ENCODE results near the gene GJD2.

GRCh38 chr15:34739346-34739745, 15.5 kb downstream of the GJD2 start:
- TF ChIP-seq CTCF (IDR thresholded peaks at IDR 0.05) (no peak), EZH2 (IDR thresholded peaks at IDR 0.05; ENCODE audit: borderline replicate concordance, insufficient read depth, low read depth, low read length, poor library complexity, severe bottlenecking) (no peak)
